Myometrial cell (primary cell): ENCODE data around the gene PDE5A. TPM values are rescaled to one million over a fixed set of nuclear protein-coding genes. Genes with fewer than 3 reads are reported as not detected.

Experiments
- total RNA-seq: library from RNA; depleted of rRNA; stranded (reverse); fragments of >200 nt; gene quantifications from 2 replicates; pipeline ENCODE4 v1.2.3, GENCODE V29; 2015

The PDE5A gene
- 45.8 and 60.3 TPM in 2 replicates for total RNA-seq

GRCh38 chr4:119628281-119629141 lies at the start of gene PDE5A:
Gene PDE5A, minus strand, starts transcription at chr4:119628804. Its CDS starts 133 bp downstream, at chr4:119628671.

